ENCODE results near the gene PGBD5. TPM values are rescaled to one million over a fixed set of nuclear protein-coding genes. Genes with fewer than 3 reads are reported as not detected.

The PGBD5 gene
- total RNA-seq, 1 donor from 2014 or later, result 16.2 TPM

- H3K4me3 Mint-ChIP-seq (ENCODE audit: low read depth), result no peak overlapping the region
- no peak overlapping the region for H3K27ac Mint-ChIP-seq
Observed at GRCh38 chr1:230362949-230363348, 63.2 kb downstream of the PGBD5 start.

GRCh38 chr1:230361941-230362340 is 64.2 kb downstream of the PGBD5 start:
- Mint-ChIP-seq H3K27me3 (no peaks in the 10 kb centered on the region), H3K36me3 (ENCODE audit: insufficient read depth) (no peaks in the 10 kb centered on the region), H3K9me3 (ENCODE audit: low read depth) (no peaks in the 10 kb centered on the region), H3K4me3 (ENCODE audit: low read depth) (no peak overlapping the region), H3K4me1 (ENCODE audit: low read depth) (peaks cover 4% of the 10 kb centered on the region), H3K27ac (no peak overlapping the region)
- no peak for DNase-seq (ENCODE audit: low spot score, unreplicated experiment)
- TF ChIP-seq CTCF (IDR thresholded peaks at IDR 0.05; ENCODE audit: unreplicated experiment), result no peak

More at GRCh38 chr1:230362949-230363348, 63.2 kb downstream of the PGBD5 start:
- Mint-ChIP-seq H3K9me3 (ENCODE audit: low read depth) (no peaks in the 10 kb centered on the region), H3K4me1 (ENCODE audit: low read depth) (peaks cover 4% of the 10 kb centered on the region), H3K36me3 (ENCODE audit: insufficient read depth) (no peaks in the 10 kb centered on the region), H3K27me3 (no peaks in the 10 kb centered on the region)
- TF ChIP-seq CTCF (IDR thresholded peaks at IDR 0.05; ENCODE audit: unreplicated experiment), result no peak
- DNase-seq (ENCODE audit: low spot score, unreplicated experiment), result no peak

- no peak for DNase-seq (ENCODE audit: low spot score, unreplicated experiment)
- no peaks in the 10 kb centered on the region for H3K27me3 Mint-ChIP-seq
- H3K9me3 Mint-ChIP-seq (ENCODE audit: low read depth), result no peaks in the 10 kb centered on the region
- no peaks in the 10 kb centered on the region for H3K36me3 Mint-ChIP-seq (ENCODE audit: insufficient read depth)
- H3K4me1 Mint-ChIP-seq (ENCODE audit: low read depth), result peaks cover 4% of the 10 kb centered on the region
- TF ChIP-seq CTCF (IDR thresholded peaks at IDR 0.05; ENCODE audit: unreplicated experiment), result no peak
- H3K27ac Mint-ChIP-seq, result no peak overlapping the region
- no peak overlapping the region for H3K4me3 Mint-ChIP-seq (ENCODE audit: low read depth)
Observed at GRCh38 chr1:230359992-230360668, 66.0 kb downstream of the PGBD5 start.

GRCh38 chr1:230356869-230357794 is 69.0 kb downstream of the PGBD5 start:
- Mint-ChIP-seq H3K4me1 (ENCODE audit: low read depth) (no peaks in the 10 kb centered on the region), H3K27me3 (no peaks in the 10 kb centered on the region), H3K9me3 (ENCODE audit: low read depth) (no peaks in the 10 kb centered on the region), H3K27ac (no peak overlapping the region), H3K36me3 (ENCODE audit: insufficient read depth) (peaks cover 4% of the 10 kb centered on the region), H3K4me3 (ENCODE audit: low read depth) (no peak overlapping the region)
- no peak for DNase-seq (ENCODE audit: low spot score, unreplicated experiment)
- TF ChIP-seq CTCF (IDR thresholded peaks at IDR 0.05; ENCODE audit: unreplicated experiment), result no peak

- Mint-ChIP-seq H3K4me3 (ENCODE audit: low read depth) (no peak overlapping the region), H3K4me1 (ENCODE audit: low read depth) (no peaks in the 10 kb centered on the region), H3K36me3 (ENCODE audit: insufficient read depth) (peaks cover 8% of the 10 kb centered on the region), H3K27me3 (no peaks in the 10 kb centered on the region), H3K27ac (no peak overlapping the region), H3K9me3 (ENCODE audit: low read depth) (no peaks in the 10 kb centered on the region)
- DNase-seq (ENCODE audit: low spot score, unreplicated experiment), result no peak
- no peak for TF ChIP-seq CTCF (IDR thresholded peaks at IDR 0.05; ENCODE audit: unreplicated experiment)
Observed at GRCh38 chr1:230356190-230356589, 69.9 kb downstream of the PGBD5 start.
